Measurements from ENCODE around the gene DSCAML1.

DNA sequence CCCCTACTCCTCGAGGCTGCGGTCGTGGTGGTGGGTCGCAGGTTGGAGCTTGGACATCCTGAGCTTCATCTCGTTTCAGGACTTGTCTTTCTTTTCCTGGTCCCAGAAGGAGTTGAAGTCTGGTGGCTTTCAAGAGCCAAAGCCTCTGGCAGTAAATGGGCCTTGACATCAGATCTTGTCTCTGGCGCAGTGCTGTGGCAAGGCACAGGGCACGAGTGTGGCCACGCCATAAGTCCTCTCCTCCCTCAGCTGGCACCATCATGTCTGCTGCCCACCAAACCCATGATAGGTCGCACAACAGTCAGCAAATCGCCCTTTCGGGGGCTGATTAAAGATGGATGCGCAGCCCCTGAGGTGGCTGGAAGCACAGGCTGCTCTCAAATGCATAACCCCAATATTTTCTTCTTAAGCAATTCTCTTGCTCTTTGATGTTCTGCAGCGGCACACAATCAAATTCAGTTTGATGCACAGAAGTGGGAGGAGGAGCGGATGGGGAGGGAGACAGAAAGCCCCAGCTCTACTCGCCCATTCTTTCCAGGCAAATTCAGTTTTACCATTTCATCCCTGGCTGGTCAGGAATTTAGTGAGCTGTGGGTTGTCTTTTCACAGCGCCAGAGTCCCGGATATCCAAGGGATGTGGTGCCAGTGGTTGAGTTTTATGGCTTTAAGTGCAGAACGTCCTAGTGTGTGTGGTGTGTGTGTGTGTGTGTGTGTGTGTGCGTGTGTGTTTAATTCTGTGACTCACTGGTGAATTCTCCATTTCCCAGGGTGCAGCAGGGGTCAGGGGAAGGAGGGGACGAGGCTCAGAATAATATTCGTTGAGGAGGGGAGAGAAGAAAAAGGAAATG is 162.0 kb downstream of the DSCAML1 start:
- TF ChIP-seq, protein P1, sequence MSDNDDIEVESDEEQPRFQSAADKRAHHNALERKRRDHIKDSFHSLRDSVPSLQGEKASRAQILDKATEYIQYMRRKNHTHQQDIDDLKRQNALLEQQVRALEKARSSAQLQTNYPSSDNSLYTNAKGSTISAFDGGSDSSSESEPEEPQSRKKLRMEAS (IDR thresholded peaks at IDR 0.05; ENCODE audit: low read depth, low read length): no peak
- TF ChIP-seq ZNF274 (IDR thresholded peaks at IDR 0.05; ENCODE audit: insufficient read depth, insufficient read length) (no peak), BCL11A (IDR thresholded peaks at IDR 0.05; ENCODE audit: low read depth, low read length) (no peak), SUZ12 (IDR thresholded peaks at IDR 0.05; ENCODE audit: unreplicated experiment) (no peak), MXI1 (IDR thresholded peaks at IDR 0.05; ENCODE audit: low read depth, low read length) (no peak), TARDBP (IDR thresholded peaks at IDR 0.05; ENCODE audit: borderline replicate concordance) (no peak), POLR2AphosphoS5 (IDR thresholded peaks at IDR 0.05; ENCODE audit: low read length) (no peak)
- TF ChIP-seq, protein P2, sequence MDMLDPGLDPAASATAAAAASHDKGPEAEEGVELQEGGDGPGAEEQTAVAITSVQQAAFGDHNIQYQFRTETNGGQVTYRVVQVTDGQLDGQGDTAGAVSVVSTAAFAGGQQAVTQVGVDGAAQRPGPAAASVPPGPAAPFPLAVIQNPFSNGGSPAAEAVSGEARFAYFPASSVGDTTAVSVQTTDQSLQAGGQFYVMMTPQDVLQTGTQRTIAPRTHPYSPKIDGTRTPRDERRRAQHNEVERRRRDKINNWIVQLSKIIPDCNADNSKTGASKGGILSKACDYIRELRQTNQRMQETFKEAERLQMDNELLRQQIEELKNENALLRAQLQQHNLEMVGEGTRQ (IDR thresholded peaks at IDR 0.05; ENCODE audit: borderline replicate concordance, low read depth, low read length): no peak
- TF ChIP-seq, protein P3, sequence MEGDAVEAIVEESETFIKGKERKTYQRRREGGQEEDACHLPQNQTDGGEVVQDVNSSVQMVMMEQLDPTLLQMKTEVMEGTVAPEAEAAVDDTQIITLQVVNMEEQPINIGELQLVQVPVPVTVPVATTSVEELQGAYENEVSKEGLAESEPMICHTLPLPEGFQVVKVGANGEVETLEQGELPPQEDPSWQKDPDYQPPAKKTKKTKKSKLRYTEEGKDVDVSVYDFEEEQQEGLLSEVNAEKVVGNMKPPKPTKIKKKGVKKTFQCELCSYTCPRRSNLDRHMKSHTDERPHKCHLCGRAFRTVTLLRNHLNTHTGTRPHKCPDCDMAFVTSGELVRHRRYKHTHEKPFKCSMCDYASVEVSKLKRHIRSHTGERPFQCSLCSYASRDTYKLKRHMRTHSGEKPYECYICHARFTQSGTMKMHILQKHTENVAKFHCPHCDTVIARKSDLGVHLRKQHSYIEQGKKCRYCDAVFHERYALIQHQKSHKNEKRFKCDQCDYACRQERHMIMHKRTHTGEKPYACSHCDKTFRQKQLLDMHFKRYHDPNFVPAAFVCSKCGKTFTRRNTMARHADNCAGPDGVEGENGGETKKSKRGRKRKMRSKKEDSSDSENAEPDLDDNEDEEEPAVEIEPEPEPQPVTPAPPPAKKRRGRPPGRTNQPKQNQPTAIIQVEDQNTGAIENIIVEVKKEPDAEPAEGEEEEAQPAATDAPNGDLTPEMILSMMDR (IDR thresholded peaks at IDR 0.05 in 2 of 3, conservative IDR thresholded peaks at IDR 0.05 in 1 of 3; ENCODE audit: control insufficient read depth in 2 of 3, extremely low read depth in 1 of 3, insufficient read depth in 1 of 3, low read depth in 3 of 3, low read length in 3 of 3): no peak

All from GM12878 (cell line).